ENCODE data around the gene GADD45G.

Gene GADD45G

GRCh38 chr9:89638359-89638758 lies 33.5 kb downstream of the GADD45G start:
- no peak for TF ChIP-seq CTCF (IDR thresholded peaks at IDR 0.05; ENCODE audit: insufficient read depth, missing control alignments)
- FAIRE-seq (no peak), DNase-seq (ENCODE audit: insufficient read length, low spot score) (no peak)

GRCh38 chr9:89638893-89639292 lies 34.1 kb downstream of the GADD45G start:
- no peak for TF ChIP-seq CTCF (IDR thresholded peaks at IDR 0.05; ENCODE audit: insufficient read depth, missing control alignments)

GRCh38 chr9:89639367-89639795 lies 34.6 kb downstream of the GADD45G start:
- FAIRE-seq: no peak
- DNase-seq (ENCODE audit: insufficient read length, low spot score): no peak
- no peak for TF ChIP-seq CTCF (IDR thresholded peaks at IDR 0.05; ENCODE audit: insufficient read depth, missing control alignments)

More at GRCh38 chr9:89638893-89639292, 34.1 kb downstream of the GADD45G start:
- DNase-seq (ENCODE audit: insufficient read length, low spot score) (no peak), FAIRE-seq (no peak)

- DNase-seq (ENCODE audit: insufficient read length, low spot score) (no peak), FAIRE-seq (no peak)
- no peak for TF ChIP-seq CTCF (IDR thresholded peaks at IDR 0.05; ENCODE audit: insufficient read depth, missing control alignments)
These were observed 35.1 kb downstream of the GADD45G start for GRCh38 chr9:89639961-89640360.

GRCh38 chr9:89640361-89640760 lies 35.5 kb downstream of the GADD45G start:
- TF ChIP-seq CTCF (IDR thresholded peaks at IDR 0.05; ENCODE audit: insufficient read depth, missing control alignments): no peak
- no peak for DNase-seq (ENCODE audit: insufficient read length, low spot score)
- FAIRE-seq: no peak

- no peak for TF ChIP-seq CTCF (IDR thresholded peaks at IDR 0.05; ENCODE audit: insufficient read depth, missing control alignments)
- FAIRE-seq (no peak), DNase-seq (ENCODE audit: insufficient read length, low spot score) (no peak)
These were observed 36.0 kb downstream of the GADD45G start for GRCh38 chr9:89640801-89641200.

GRCh38 chr9:89641980-89642379 lies 37.2 kb downstream of the GADD45G start:
- no peak for TF ChIP-seq CTCF (IDR thresholded peaks at IDR 0.05; ENCODE audit: insufficient read depth, missing control alignments)
- FAIRE-seq: no peak
- no peak for DNase-seq (ENCODE audit: insufficient read length, low spot score)

All from D721Med (cell line).